Keratinocyte (primary cell): ENCODE results near the gene NPAS3. TPM values are rescaled to one million over a fixed set of nuclear protein-coding genes. Genes with fewer than 3 reads are reported as not detected.

Source experiments
- DNase-seq: peaks from one replicate; pipeline ENCODE4 v3.0.0-alpha.2; 2011; ENCODE audit warnings: low read depth, missing footprints, low spot score
- FAIRE-seq: peaks from 2 replicates; lab custom pipeline; 2011; peaks lifted over from hg19 to GRCh38; lab: Jason Lieb, UNC
- H2AFZ ChIP-seq: 2 replicates; pipeline ENCODE4 v1.6.0; 2012; ENCODE audit warnings: low read length, control low read depth, inconsistent platforms; ENCODE audit not compliant: control insufficient read depth
- H3K27ac ChIP-seq: 2 replicates; pipeline ENCODE4 v1.5.1; 2011; ENCODE audit warnings: low read length; ENCODE audit not compliant: control insufficient read depth, insufficient read depth
- H3K27me3 ChIP-seq: 3 replicates; pipeline ENCODE4 v1.6.0; 2011; ENCODE audit warnings: low read length; ENCODE audit not compliant: control insufficient read depth, insufficient read depth; ENCODE audit errors: extremely low read depth
- H3K36me3 ChIP-seq, 2 experiments: 2 replicates in 1 of 2; 3 replicates in 1 of 2; pipeline ENCODE4 v1.5.1; 2011; ENCODE audit warnings: low read length in 2 of 2, mild to moderate bottlenecking in 1 of 2; ENCODE audit not compliant: control insufficient read depth in 2 of 2, insufficient read depth in 2 of 2; ENCODE audit errors: extremely low read depth in 1 of 2
- H3K4me1 ChIP-seq: 3 replicates; pipeline ENCODE4 v1.5.1; 2011; ENCODE audit warnings: low read length; ENCODE audit not compliant: control insufficient read depth, insufficient read depth; ENCODE audit errors: extremely low read depth
- H3K4me2 ChIP-seq: 3 replicates; pipeline ENCODE4 v1.6.0; 2011; ENCODE audit warnings: low read depth, low read length; ENCODE audit not compliant: control insufficient read depth, insufficient read depth; ENCODE audit errors: extremely low read depth
- H3K4me3 ChIP-seq, 3 experiments: fragments of 200-600 bp in 1 of 3; sonication (generic) in 1 of 3; 2 replicates in 2 of 3; 3 replicates in 1 of 3; pipeline ENCODE4 v1.5.1; 2011 to 2016; ENCODE audit warnings: low read length in 3 of 3, mild to moderate bottlenecking in 3 of 3, control low read depth in 2 of 3, inconsistent platforms in 1 of 3, low read depth in 1 of 3, mixed read lengths in 1 of 3, mixed run types in 1 of 3, moderate library complexity in 1 of 3; ENCODE audit not compliant: control insufficient read depth in 2 of 3, insufficient read depth in 2 of 3; ENCODE audit errors: extremely low read depth in 1 of 3
- H3K79me2 ChIP-seq: 2 replicates; pipeline ENCODE4 v1.6.0; 2012; ENCODE audit warnings: low read length; ENCODE audit not compliant: control insufficient read depth, insufficient read depth
- H3K9ac ChIP-seq: 3 replicates; pipeline ENCODE4 v1.6.0; 2011; ENCODE audit warnings: low read length; ENCODE audit not compliant: control insufficient read depth, insufficient read depth; ENCODE audit errors: extremely low read depth
- H3K9me1 ChIP-seq: 3 replicates; pipeline ENCODE4 v1.6.0; 2011; ENCODE audit warnings: low read length; ENCODE audit not compliant: control insufficient read depth, insufficient read depth; ENCODE audit errors: extremely low read depth
- H3K9me3 ChIP-seq: 2 replicates; pipeline ENCODE4 v1.5.1; 2012; ENCODE audit warnings: low read depth, low read length; ENCODE audit not compliant: control insufficient read depth
- H4K20me1 ChIP-seq: 3 replicates; pipeline ENCODE4 v1.6.0; 2011; ENCODE audit warnings: low read length; ENCODE audit not compliant: control insufficient read depth, insufficient read depth; ENCODE audit errors: extremely low read depth
- EZH2 ChIP-seq: IDR thresholded peaks from one replicate; pipeline ENCODE4 v1.6.1; 2012; ENCODE audit warnings: inconsistent platforms, mild to moderate bottlenecking, low read length, moderate library complexity
- dilution Hi-C: fragments of 300-500 bp; cut with MboI; formaldehyde crosslinking; loops from one replicate; pipeline ENCODE4 v1.7.0; 2020; ENCODE audit warnings: low sequenced_read_pairs; ENCODE audit not compliant: extremely low pct_ligation_motif_present
- polyA plus RNA-seq, 5 experiments: library from polyadenylated mRNA; depleted of rRNA in 3 of 5; stranded (reverse) in 3 of 5; stranded (forward) in 1 of 5; unstranded in 1 of 5; fragments of >200 nt; gene quantifications; 1 replicate in 1 of 5; 2 replicates in 3 of 5; 3 replicates in 1 of 5; pipeline versions ENCODE4 v1.2.1 to v1.2.3, GENCODE V29; 2011 to 2012; ENCODE audit warnings: missing spikeins in 2 of 5, low read depth in 1 of 5, low replicate concordance in 1 of 5
- TF ChIP-seq, protein P1 (sequence below), 3 experiments: IDR thresholded peaks in 1 of 3; conservative IDR thresholded peaks in 1 of 3; optimal IDR thresholded peaks in 1 of 3; 2 replicates in 2 of 3; 3 replicates in 1 of 3; pipeline versions ENCODE3 to v1.5.1; 2011; ENCODE audit warnings: low read length in 3 of 3, mild to moderate bottlenecking in 3 of 3, moderate library complexity in 2 of 3, control low read depth in 1 of 3, inconsistent platforms in 1 of 3; ENCODE audit not compliant: insufficient read depth in 2 of 3; ENCODE audit errors: extremely low read depth in 1 of 3

NPAS3 gene
- polyA plus RNA-seq, 1 donor (not counting 4 experiments of a cell fraction or from before 2014, with no cell fraction given) = 0.07 TPM

DNA sequence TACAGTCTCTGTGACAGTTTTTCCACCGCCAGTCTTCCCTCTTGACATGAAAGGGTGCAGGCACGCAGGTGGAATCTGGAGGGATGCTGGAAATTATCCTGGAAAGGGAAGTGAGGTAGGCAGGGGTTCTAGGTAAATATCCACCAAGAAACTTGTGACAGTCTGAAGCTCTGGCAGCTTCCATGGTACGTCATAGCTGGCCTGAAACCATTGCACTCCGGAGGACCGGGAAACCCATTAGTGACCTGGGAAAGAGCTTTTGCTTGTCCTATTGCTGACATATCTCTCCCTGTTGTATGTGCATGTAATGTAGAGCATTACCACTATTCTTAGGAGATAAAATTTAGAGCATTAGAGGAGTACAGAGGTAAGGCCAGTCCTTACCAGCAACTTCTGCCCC is 736.2 kb downstream of the NPAS3 start:
- dilution Hi-C loops = no loop called here
- FAIRE-seq = no peak

DNA sequence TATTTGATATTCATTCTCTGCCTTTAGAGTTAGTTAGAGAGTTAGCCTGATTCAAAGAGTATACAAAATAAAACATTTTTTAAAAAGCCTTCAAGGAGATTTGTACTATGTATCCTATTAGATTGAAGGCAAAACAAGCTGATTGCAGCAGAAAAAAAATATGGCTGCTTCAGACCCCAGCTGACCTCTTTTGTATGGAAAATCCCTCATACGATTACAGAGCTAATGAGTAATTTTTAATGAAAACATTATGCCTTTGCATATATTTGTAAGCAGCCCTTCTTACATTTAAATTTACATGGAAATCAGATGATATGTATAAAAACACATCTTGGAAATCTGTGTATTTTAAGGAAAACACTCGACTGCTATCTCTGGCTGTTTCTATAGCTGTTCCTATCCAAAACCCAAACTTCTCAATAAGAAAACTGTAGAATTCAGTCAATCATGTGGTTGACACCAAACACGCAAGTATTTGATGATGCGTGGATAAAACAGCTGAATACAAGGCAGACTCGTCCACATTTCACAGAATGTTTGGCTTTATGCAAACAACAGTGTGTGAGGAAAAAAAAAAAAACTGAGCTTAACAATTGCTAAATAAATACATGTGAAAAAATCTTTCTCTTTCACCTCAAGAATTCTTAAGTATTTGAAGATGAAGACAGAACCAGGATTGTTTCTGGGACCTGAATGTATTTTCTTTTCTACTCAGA is 736.9 kb downstream of the NPAS3 start:
- DNase-seq = no peak
- peak overlapping the region; percentile 30 for H2AFZ ChIP-seq
- H3K9ac ChIP-seq = no peak overlapping the region
- no peaks in the 10 kb centered on the region for H3K27me3 ChIP-seq
- H4K20me1 ChIP-seq = no peaks in the 10 kb centered on the region
- no peak overlapping the region for H3K27ac ChIP-seq
- H3K9me3 ChIP-seq = no peaks in the 10 kb centered on the region
- no peak for FAIRE-seq
- TF ChIP-seq, protein P1, sequence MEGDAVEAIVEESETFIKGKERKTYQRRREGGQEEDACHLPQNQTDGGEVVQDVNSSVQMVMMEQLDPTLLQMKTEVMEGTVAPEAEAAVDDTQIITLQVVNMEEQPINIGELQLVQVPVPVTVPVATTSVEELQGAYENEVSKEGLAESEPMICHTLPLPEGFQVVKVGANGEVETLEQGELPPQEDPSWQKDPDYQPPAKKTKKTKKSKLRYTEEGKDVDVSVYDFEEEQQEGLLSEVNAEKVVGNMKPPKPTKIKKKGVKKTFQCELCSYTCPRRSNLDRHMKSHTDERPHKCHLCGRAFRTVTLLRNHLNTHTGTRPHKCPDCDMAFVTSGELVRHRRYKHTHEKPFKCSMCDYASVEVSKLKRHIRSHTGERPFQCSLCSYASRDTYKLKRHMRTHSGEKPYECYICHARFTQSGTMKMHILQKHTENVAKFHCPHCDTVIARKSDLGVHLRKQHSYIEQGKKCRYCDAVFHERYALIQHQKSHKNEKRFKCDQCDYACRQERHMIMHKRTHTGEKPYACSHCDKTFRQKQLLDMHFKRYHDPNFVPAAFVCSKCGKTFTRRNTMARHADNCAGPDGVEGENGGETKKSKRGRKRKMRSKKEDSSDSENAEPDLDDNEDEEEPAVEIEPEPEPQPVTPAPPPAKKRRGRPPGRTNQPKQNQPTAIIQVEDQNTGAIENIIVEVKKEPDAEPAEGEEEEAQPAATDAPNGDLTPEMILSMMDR (optimal IDR thresholded peaks at IDR 0.05 in 1 of 3, IDR thresholded peaks at IDR 0.05 in 1 of 3, conservative IDR thresholded peaks at IDR 0.05 in 1 of 3; ENCODE audit: extremely low read depth in 1 of 3, insufficient read depth in 2 of 3, low read length in 3 of 3) = no peak
- no peak for TF ChIP-seq EZH2
- no peak overlapping the region for H3K4me3 ChIP-seq
- H3K4me2 ChIP-seq = no peak overlapping the region
- peaks cover 14% of the 10 kb centered on the region for H3K4me1 ChIP-seq
- no peaks in the 10 kb centered on the region for H3K36me3 ChIP-seq
- dilution Hi-C loops = no loop called here
- H3K79me2 ChIP-seq = no peaks in the 10 kb centered on the region
- no peaks in the 10 kb centered on the region for H3K9me1 ChIP-seq

More for the DNA sequence above, 736.2 kb downstream of the NPAS3 start:
- Histone ChIP-seq H3K9ac (no peak overlapping the region), H3K36me3 (no peaks in the 10 kb centered on the region), H3K4me3 (no peak overlapping the region), H2AFZ (no peak overlapping the region), H3K9me3 (no peaks in the 10 kb centered on the region), H3K27me3 (no peaks in the 10 kb centered on the region), H3K27ac (no peak overlapping the region), H3K79me2 (no peaks in the 10 kb centered on the region), H4K20me1 (no peaks in the 10 kb centered on the region), H3K4me1 (peaks cover 12% of the 10 kb centered on the region), H3K9me1 (no peaks in the 10 kb centered on the region), H3K4me2 (no peak overlapping the region)
- no peak for DNase-seq
- TF ChIP-seq EZH2 = no peak
- TF ChIP-seq, protein P1 (optimal IDR thresholded peaks at IDR 0.05 in 1 of 3, IDR thresholded peaks at IDR 0.05 in 1 of 3, conservative IDR thresholded peaks at IDR 0.05 in 1 of 3; ENCODE audit: extremely low read depth in 1 of 3, insufficient read depth in 2 of 3, low read length in 3 of 3) = no peak
